Measurements from ENCODE around the gene UFM1.

DNA sequence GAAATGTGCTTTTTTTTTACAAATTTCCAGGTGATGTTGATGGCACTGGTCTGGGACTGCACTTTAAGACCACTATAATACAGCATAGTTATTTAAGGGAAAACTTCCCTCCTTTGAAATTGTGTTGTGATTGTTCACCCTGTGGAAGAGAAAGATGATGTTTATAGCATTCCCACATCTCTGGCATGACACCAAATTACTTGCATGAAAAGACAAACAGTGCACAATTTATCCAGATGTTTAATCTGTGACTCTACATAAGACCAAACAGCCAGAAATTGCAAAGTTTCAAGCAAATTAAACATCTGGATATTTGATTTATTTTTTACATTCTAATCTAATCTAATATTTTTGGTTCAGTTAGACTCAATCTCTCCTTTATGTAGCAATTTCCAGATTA lies 51.6 kb downstream of the UFM1 start:
- TF ChIP-seq CTCF (conservative IDR thresholded peaks at IDR 0.05; ENCODE audit: low read depth, low read length) (no peak), EZH2 (IDR thresholded peaks at IDR 0.05; ENCODE audit: borderline replicate concordance, low read depth, low read length, poor library complexity, severe bottlenecking) (no peak)
